ENCODE results near the gene DTHD1. TPM values are rescaled to one million over a fixed set of nuclear protein-coding genes. Genes with fewer than 3 reads are reported as not detected.

DTHD1 gene
- total and polyA plus RNA-seq, 2 donors (not counting 3 experiments of a cell fraction or from before 2014, with no cell fraction given) = not detected

GRCh38 chr4:36255577-36255976 lies 25.8 kb upstream of the DTHD1 start:
- DNase-seq (ENCODE audit: low read depth, low spot score) = no peak
- Histone ChIP-seq H3K79me2 (ENCODE audit: control insufficient read depth, insufficient read depth, low read length) (no peaks in the 10 kb centered on the region), H3K27ac (ENCODE audit: insufficient read depth, low read depth, low read length) (no peak overlapping the region), H3K27me3 (ENCODE audit: control insufficient read depth in 2 of 2, insufficient read depth in 2 of 2, low read length in 2 of 2) (no peaks in the 10 kb centered on the region), H3K9ac (replicated peaks; ENCODE audit: extremely low read depth, insufficient read depth, low read length) (no peak overlapping the region), H3K4me1 (ENCODE audit: control insufficient read depth, extremely low read depth, insufficient read depth, low read length) (no peaks in the 10 kb centered on the region), H3K9me1 (replicated peaks; ENCODE audit: control insufficient read depth, extremely low read depth, insufficient read depth, low read length) (no peaks in the 10 kb centered on the region), H3K9me3 (replicated peaks; ENCODE audit: control insufficient read depth, insufficient read depth, low read length) (no peaks in the 10 kb centered on the region), H3K4me3 (replicated peaks in 1 of 3; ENCODE audit: insufficient read depth in 1 of 3, low read depth in 1 of 3, low read length in 3 of 3) (no peak overlapping the region), H3K36me3 (ENCODE audit: control insufficient read depth in 2 of 2, extremely low read depth in 1 of 2, insufficient read depth in 2 of 2, low read length in 2 of 2) (no peaks in the 10 kb centered on the region), H4K20me1 (replicated peaks; ENCODE audit: control insufficient read depth, extremely low read depth, insufficient read depth, low read length) (no peaks in the 10 kb centered on the region), H3K4me2 (ENCODE audit: insufficient read depth, low read length) (no peak overlapping the region), H2AFZ (ENCODE audit: low read depth, low read length) (no peak overlapping the region)
- ChIA-PET POLR2A (no interaction called here), CTCF (no interaction called here)
- intact Hi-C loops (cut with micrococcal nuclease) (no loop called here), dilution Hi-C loops (cut with MboI; ENCODE audit: extremely low pct_ligation_motif_present, low sequenced_read_pairs) (no loop called here)
- no peak for FAIRE-seq
- BruUV-seq (replicated peaks) = no TSS peak
- TF ChIP-seq FOS (IDR thresholded peaks at IDR 0.05; ENCODE audit: borderline replicate concordance, insufficient read depth, low read length) (no peak), POLR2AphosphoS5 (IDR thresholded peaks at IDR 0.05; ENCODE audit: insufficient read depth, low read depth, low read length) (no peak), EZH2 (IDR thresholded peaks at IDR 0.05; ENCODE audit: borderline replicate concordance, low read depth, low read length, severe bottlenecking) (no peak), MYC (IDR thresholded peaks at IDR 0.05; ENCODE audit: low read depth, low read length) (no peak), POLR2A (IDR thresholded peaks at IDR 0.05; ENCODE audit: low read depth, low read length) (no peak), MAX (IDR thresholded peaks at IDR 0.05; ENCODE audit: insufficient read depth, insufficient read length) (no peak), CTCF (IDR thresholded peaks at IDR 0.05; ENCODE audit: extremely low read depth in 1 of 2, insufficient read depth in 1 of 2, low read depth in 1 of 2, low read length in 2 of 2) (no peak), GATA2 (IDR thresholded peaks at IDR 0.05; ENCODE audit: insufficient read depth, insufficient read length, low read depth, low read length) (no peak), JUN (IDR thresholded peaks at IDR 0.05; ENCODE audit: borderline replicate concordance, insufficient read depth, insufficient read length, low read depth) (no peak)
